ENCODE measurements around the gene MAP4K2. TPM values are rescaled to one million over a fixed set of nuclear protein-coding genes. Genes with fewer than 3 reads are reported as not detected.

MAP4K2 gene
- total RNA-seq, 1 donor from 2014 or later, result 202 TPM

GRCh38 chr11:64759722-64760719, 43.0 kb downstream of the MAP4K2 start, which contains the start of gene PYGM:
Gene PYGM (minus strand): TSS chr11:64759974. CDS start chr11:64759898, 76 bp downstream.
- H3K4me3 Mint-ChIP-seq (ENCODE audit: unreplicated experiment), result no peak within 1 kb of the TSS
- peaks cover 37% of the 10 kb centered on the region for H3K4me1 Mint-ChIP-seq (ENCODE audit: unreplicated experiment)
- TF ChIP-seq CTCF (IDR thresholded peaks at IDR 0.05; ENCODE audit: unreplicated experiment), result no peak
- no peak for DNase-seq (ENCODE audit: low spot score)
- H3K27ac Mint-ChIP-seq (ENCODE audit: unreplicated experiment), result no peak within 1 kb of the TSS
- H3K9me3 Mint-ChIP-seq (ENCODE audit: unreplicated experiment), result no peaks in the 10 kb centered on the region
- peaks cover 8% of the 10 kb centered on the region for H3K27me3 Mint-ChIP-seq (ENCODE audit: unreplicated experiment)
- peaks cover 30% of the 10 kb centered on the region for H3K36me3 Mint-ChIP-seq (ENCODE audit: low read depth, unreplicated experiment)

GRCh38 chr11:64759131-64759721, 43.8 kb downstream of the MAP4K2 start:
- Mint-ChIP-seq H3K9me3 (ENCODE audit: unreplicated experiment) (no peaks in the 10 kb centered on the region), H3K4me1 (ENCODE audit: unreplicated experiment) (peaks cover 29% of the 10 kb centered on the region), H3K4me3 (ENCODE audit: unreplicated experiment) (no peak overlapping the region), H3K27me3 (ENCODE audit: unreplicated experiment) (peaks cover 8% of the 10 kb centered on the region), H3K36me3 (ENCODE audit: low read depth, unreplicated experiment) (peaks cover 22% of the 10 kb centered on the region), H3K27ac (ENCODE audit: unreplicated experiment) (no peak overlapping the region)
- no peak for TF ChIP-seq CTCF (IDR thresholded peaks at IDR 0.05; ENCODE audit: unreplicated experiment)
- no peak for DNase-seq (ENCODE audit: low spot score)

GRCh38 chr11:64758330-64759079, 44.5 kb downstream of the MAP4K2 start:
- Mint-ChIP-seq H3K27me3 (ENCODE audit: unreplicated experiment) (peaks cover 8% of the 10 kb centered on the region), H3K4me1 (ENCODE audit: unreplicated experiment) (peaks cover 22% of the 10 kb centered on the region), H3K9me3 (ENCODE audit: unreplicated experiment) (no peaks in the 10 kb centered on the region), H3K36me3 (ENCODE audit: low read depth, unreplicated experiment) (peaks cover 15% of the 10 kb centered on the region), H3K4me3 (ENCODE audit: unreplicated experiment) (no peak overlapping the region), H3K27ac (ENCODE audit: unreplicated experiment) (no peak overlapping the region)
- TF ChIP-seq CTCF (IDR thresholded peaks at IDR 0.05; ENCODE audit: unreplicated experiment), result no peak
- no peak for DNase-seq (ENCODE audit: low spot score)

- H3K9me3 Mint-ChIP-seq (ENCODE audit: unreplicated experiment), result no peaks in the 10 kb centered on the region
- DNase-seq (ENCODE audit: low spot score), result no peak
- no peak for TF ChIP-seq CTCF (IDR thresholded peaks at IDR 0.05; ENCODE audit: unreplicated experiment)
- no peak overlapping the region for H3K27ac Mint-ChIP-seq (ENCODE audit: unreplicated experiment)
- no peak overlapping the region for H3K4me3 Mint-ChIP-seq (ENCODE audit: unreplicated experiment)
- H3K36me3 Mint-ChIP-seq (ENCODE audit: low read depth, unreplicated experiment), result peaks cover 10% of the 10 kb centered on the region
- peaks cover 15% of the 10 kb centered on the region for H3K4me1 Mint-ChIP-seq (ENCODE audit: unreplicated experiment)
- peaks cover 12% of the 10 kb centered on the region for H3K27me3 Mint-ChIP-seq (ENCODE audit: unreplicated experiment)
These were observed 45.3 kb downstream of the MAP4K2 start for GRCh38 chr11:64757549-64758329.
